H1 (cell line): Measurements from ENCODE around the gene MYL5.

Experiments used
- ASH2L ChIP-seq: fragments of 200-600, 300-600 bp; sonication (generic); IDR thresholded peaks from one replicate; pipeline ENCODE4 v1.7.1; 2017; ENCODE audit warnings: low read length
- CTCF ChIP-seq, 3 experiments: IDR thresholded peaks; 1 replicate in 2 of 3; 2 replicates in 1 of 3; pipeline versions ENCODE4 v1.5.1 to v1.6.1; 2011; ENCODE audit warnings: low read length in 3 of 3, mild to moderate bottlenecking in 3 of 3, inconsistent platforms in 2 of 3, low read depth in 1 of 3, moderate library complexity in 1 of 3; ENCODE audit not compliant: insufficient read depth in 1 of 3; ENCODE audit errors: control extremely low read depth in 1 of 3
- EP300 ChIP-seq, 2 experiments: IDR thresholded peaks; 1 replicate in 1 of 2; 2 replicates in 1 of 2; pipeline ENCODE4 v1.6.1; 2011 to 2012; ENCODE audit warnings: low read depth in 2 of 2, low read length in 2 of 2, mild to moderate bottlenecking in 2 of 2, borderline replicate concordance in 1 of 2, inconsistent platforms in 1 of 2, moderate library complexity in 1 of 2
- FOSL1 ChIP-seq: IDR thresholded peaks from 2 replicates; pipeline ENCODE4 v1.6.1; 2011; ENCODE audit warnings: mild to moderate bottlenecking, low read depth, low read length, moderate library complexity; ENCODE audit not compliant: insufficient read depth
- HDAC6 ChIP-seq: IDR thresholded peaks from one replicate; pipeline ENCODE4 v1.7.1; 2012; ENCODE audit warnings: low read depth, mild to moderate bottlenecking, inconsistent platforms, low read length, moderate library complexity
- KDM5A ChIP-seq: fragments of 200-600 bp; IDR thresholded peaks from 2 replicates; pipeline ENCODE4 v1.7.1; 2012; ENCODE audit warnings: mild to moderate bottlenecking, low read length, inconsistent platforms, mixed read lengths
- POLR2A ChIP-seq, 2 experiments: IDR thresholded peaks; 1 replicate in 1 of 2; 2 replicates in 1 of 2; pipeline ENCODE4 v1.6.1; 2011; ENCODE audit warnings: low read depth in 2 of 2, low read length in 2 of 2, mild to moderate bottlenecking in 2 of 2; ENCODE audit errors: control extremely low read depth in 1 of 2
- SIX5 ChIP-seq: IDR thresholded peaks from 2 replicates; pipeline ENCODE4 v1.6.1; 2011; ENCODE audit warnings: mild to moderate bottlenecking, low read depth, low read length
- ZNF274 ChIP-seq: IDR thresholded peaks from 2 replicates; pipeline ENCODE4 v1.7.0; 2012; ENCODE audit warnings: low read length, borderline replicate concordance; ENCODE audit errors: extremely low read depth

GRCh38 chr4:657834-658667, 16.3 kb upstream of the MYL5 start:
- TF ChIP-seq ASH2L (no peak), EP300 (IDR thresholded peaks at IDR 0.05; ENCODE audit: borderline replicate concordance in 1 of 2, low read depth in 2 of 2, low read length in 2 of 2) (no peak), FOSL1 (no peak), CTCF (IDR thresholded peaks at IDR 0.05; ENCODE audit: control extremely low read depth in 1 of 3, insufficient read depth in 1 of 3, low read depth in 1 of 3, low read length in 3 of 3) (no peak), SIX5 (no peak), KDM5A (no peak), HDAC6 (no peak), ZNF274 (no peak), POLR2A (IDR thresholded peaks at IDR 0.05; ENCODE audit: control extremely low read depth in 1 of 2, low read depth in 2 of 2, low read length in 2 of 2) (no peak)
